Activated CD4-positive, alpha-beta T cell treated with anti-CD3 and anti-CD28 coated beads, Interleukin-2, amount 10 ng/mL, durations not matched to agents 7 days and 5 days (primary cell): ENCODE results near the gene NFKB2. TPM values are rescaled to one million over a fixed set of nuclear protein-coding genes. Genes with fewer than 3 reads are reported as not detected.

Experiments
- CTCF ChIA-PET: fragments of 350-600 bp; sonication (Branson Sonifier 250); formaldehyde crosslinking; loops from one replicate; lab custom pipeline; 2021; ENCODE audit warnings: antibody characterized with exemption; lab: Charles Lee
- POLR2A ChIA-PET: fragments of 350-600 bp; sonication (Branson Sonifier 250); formaldehyde crosslinking; loops from one replicate; lab custom pipeline; 2021; ENCODE audit warnings: antibody characterized with exemption; lab: Charles Lee
- DNase-seq: peaks from one replicate; pipeline ENCODE4 v3.0.0-alpha.2; 2020
- H3K27ac Mint-ChIP-seq: one replicate; pipeline ENCODE4 v1.8.0; 2021; ENCODE audit warnings: mild to moderate bottlenecking, moderate library complexity, mixed read lengths
- H3K27me3 Mint-ChIP-seq: one replicate; pipeline ENCODE4 v1.8.0; 2021; ENCODE audit warnings: mixed read lengths
- H3K36me3 Mint-ChIP-seq: one replicate; pipeline ENCODE4 v1.8.0; 2021; ENCODE audit warnings: low read depth, mixed read lengths
- H3K4me1 Mint-ChIP-seq: one replicate; pipeline ENCODE4 v1.8.0; 2021; ENCODE audit warnings: mixed read lengths
- H3K4me3 Mint-ChIP-seq: one replicate; pipeline ENCODE4 v1.8.0; 2021; ENCODE audit warnings: mild to moderate bottlenecking, moderate library complexity, mixed read lengths
- H3K9me3 Mint-ChIP-seq: one replicate; pipeline ENCODE4 v1.8.0; 2021; ENCODE audit warnings: mixed read lengths
- total RNA-seq, 2 experiments: library from RNA; stranded (reverse); gene quantifications; one replicate each; pipeline ENCODE4 v1.2.3, GENCODE V29; 2021

NFKB2 gene
- total RNA-seq, 2 experiments from 2014 or later: 74.8 to 81.8 TPM

DNA sequence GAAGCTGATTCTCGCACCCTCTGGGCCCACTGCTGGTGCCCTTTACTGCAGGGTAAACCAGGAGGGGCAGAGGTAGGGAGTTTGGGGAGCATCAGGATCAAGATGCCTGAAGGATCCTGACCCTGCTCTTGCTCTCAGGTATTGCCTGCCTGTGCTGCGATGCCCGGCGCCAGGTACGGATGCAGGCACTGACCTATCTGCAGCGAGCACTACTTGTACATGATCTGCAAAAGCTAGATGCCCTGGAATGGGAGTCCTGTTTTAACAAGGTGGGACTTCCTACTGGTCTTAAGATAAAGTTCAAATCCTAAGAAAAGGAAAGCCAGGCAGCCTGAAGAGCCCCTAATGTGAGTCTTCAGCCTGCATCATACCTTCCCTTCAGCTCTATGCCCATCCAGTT is 16.1 kb upstream of the NFKB2 start:
- Mint-ChIP-seq H3K4me1 (no peaks in the 10 kb centered on the region), H3K27me3 (no peaks in the 10 kb centered on the region), H3K36me3 (peaks cover 29% of the 10 kb centered on the region), H3K9me3 (no peaks in the 10 kb centered on the region), H3K4me3 (no peak overlapping the region), H3K27ac (no peak overlapping the region)
- ChIA-PET CTCF (interaction anchor here (0.6 to 1.3 kb wide), 6 partner anchors 9 to 28 kb away, joined by 3 to 4 read pairs (median 3); no protein-coding TSS in a partner anchor), POLR2A (no interaction called here)
- DNase-seq: no peak

DNA sequence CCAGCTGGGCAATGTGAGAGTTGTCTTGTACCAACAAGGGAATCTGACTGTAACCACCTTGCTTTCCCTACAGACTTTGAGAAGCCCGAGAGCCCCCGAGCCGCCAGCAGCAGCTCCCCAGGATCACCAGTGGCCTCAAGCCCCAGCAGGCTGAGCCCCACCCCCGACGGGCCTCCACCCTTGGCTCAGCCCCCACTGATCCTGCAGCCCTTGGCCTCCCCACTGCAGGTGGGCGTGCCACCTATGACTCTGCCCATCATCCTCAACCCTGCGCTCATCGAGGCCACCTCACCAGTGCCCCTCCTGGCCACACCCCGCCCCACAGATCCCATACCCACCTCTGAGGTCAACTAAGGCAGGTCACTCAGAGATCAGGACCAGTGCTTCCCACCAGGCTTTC is 13.5 kb upstream of the NFKB2 start:
- no peak for DNase-seq
- Mint-ChIP-seq H3K4me3 (no peak overlapping the region), H3K36me3 (peaks cover 20% of the 10 kb centered on the region), H3K27ac (no peak overlapping the region), H3K4me1 (no peaks in the 10 kb centered on the region), H3K9me3 (no peaks in the 10 kb centered on the region), H3K27me3 (no peaks in the 10 kb centered on the region)
- ChIA-PET CTCF (interaction anchor here (0.6 to 1.7 kb wide), 9 partner anchors 9 to 223 kb away, joined by 3 to 7 read pairs (median 3); no protein-coding TSS in a partner anchor), POLR2A (interaction anchor here (0.6 kb wide), 1 partner anchor 328 kb away, joined by 3 read pairs; no protein-coding TSS in a partner anchor)

- H3K9me3 Mint-ChIP-seq: no peaks in the 10 kb centered on the region
- ChIA-PET POLR2A (interaction anchor here (0.6 kb wide), 1 partner anchor 327 kb away, joined by 3 read pairs; no protein-coding TSS in a partner anchor), CTCF (interaction anchor here (0.6 to 3.9 kb wide), 7 partner anchors 11 to 200 kb away, joined by 3 to 42 read pairs (median 3); partner anchors contain the start of gene NFKB2)
- H3K4me1 Mint-ChIP-seq: no peaks in the 10 kb centered on the region
- H3K4me3 Mint-ChIP-seq: no peak overlapping the region
- H3K27ac Mint-ChIP-seq: no peak overlapping the region
- DNase-seq: no peak
- peaks cover 20% of the 10 kb centered on the region for H3K36me3 Mint-ChIP-seq
- H3K27me3 Mint-ChIP-seq: no peaks in the 10 kb centered on the region
Observed at GRCh38 chr10:102382871-102383270, 12.6 kb upstream of the NFKB2 start.

DNA sequence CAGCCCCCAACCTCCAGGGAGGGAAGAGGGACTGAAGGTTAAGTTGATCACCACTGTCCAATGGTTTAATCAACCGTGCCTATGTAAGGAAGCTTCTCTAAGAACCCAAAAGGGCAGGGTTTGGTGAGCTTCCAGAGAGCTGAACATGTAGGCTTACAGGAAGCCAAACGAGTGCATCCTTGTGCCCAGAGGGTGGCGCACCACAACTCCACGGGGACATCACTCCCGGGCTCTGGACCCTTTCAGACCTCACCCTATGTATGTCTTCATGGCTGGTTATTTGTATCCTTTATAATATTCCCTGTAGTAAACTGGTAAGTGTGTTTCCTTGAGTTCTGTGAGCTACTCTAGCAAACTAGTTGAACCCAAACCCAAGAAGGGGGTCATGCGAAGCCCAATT is 11.5 kb upstream of the NFKB2 start:
- H3K27ac Mint-ChIP-seq: no peak overlapping the region
- H3K9me3 Mint-ChIP-seq: no peaks in the 10 kb centered on the region
- no peaks in the 10 kb centered on the region for H3K4me1 Mint-ChIP-seq
- peaks cover 18% of the 10 kb centered on the region for H3K36me3 Mint-ChIP-seq
- DNase-seq: no peak
- ChIA-PET POLR2A (no interaction called here), CTCF (interaction anchor here (0.6 to 3.9 kb wide), 11 partner anchors 8 to 199 kb away, joined by 3 to 42 read pairs (median 4); partner anchors contain the start of gene NFKB2)
- H3K4me3 Mint-ChIP-seq: no peak overlapping the region
- H3K27me3 Mint-ChIP-seq: no peaks in the 10 kb centered on the region

GRCh38 chr10:102384606-102385429 is 10.7 kb upstream of the NFKB2 start:
- Mint-ChIP-seq H3K9me3 (no peaks in the 10 kb centered on the region), H3K27me3 (no peaks in the 10 kb centered on the region), H3K36me3 (peaks cover 17% of the 10 kb centered on the region), H3K27ac (no peak overlapping the region), H3K4me1 (no peaks in the 10 kb centered on the region), H3K4me3 (no peak overlapping the region)
- POLR2A ChIA-PET: no interaction called here
- CTCF ChIA-PET: interaction anchor here (0.7 to 3.9 kb wide), 12 partner anchors 9 to 198 kb away, joined by 3 to 42 read pairs (median 4); partner anchors contain the start of genes NFKB2 and PITX3
- no peak for DNase-seq

DNA sequence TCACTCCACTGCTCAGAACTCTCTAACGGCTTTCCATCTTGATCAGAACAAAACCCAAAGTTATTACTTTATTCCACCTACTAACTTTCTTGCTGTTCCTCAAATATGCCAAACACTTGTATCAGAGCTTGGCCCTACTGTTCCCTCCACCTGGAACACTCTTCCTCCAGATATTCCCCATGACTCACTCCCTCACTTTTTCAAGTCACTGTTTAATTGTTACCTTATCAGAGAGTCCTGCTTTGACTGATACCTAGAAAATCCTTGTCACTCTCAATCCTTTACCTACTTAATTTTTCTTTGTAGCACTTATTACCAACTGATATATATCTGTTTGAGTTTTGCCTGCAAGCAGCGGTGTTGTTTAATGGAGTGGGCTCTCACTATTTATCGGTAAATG is 5.6 kb upstream of the NFKB2 start:
- Mint-ChIP-seq H3K36me3 (no peaks in the 10 kb centered on the region), H3K27me3 (no peaks in the 10 kb centered on the region), H3K4me3 (no peak overlapping the region), H3K9me3 (no peaks in the 10 kb centered on the region), H3K27ac (no peak overlapping the region), H3K4me1 (peaks cover 14% of the 10 kb centered on the region)
- POLR2A ChIA-PET: no interaction called here
- CTCF ChIA-PET: interaction anchor here (0.6 to 1.6 kb wide), 6 partner anchors 9 to 379 kb away, joined by 3 to 7 read pairs (median 4); partner anchors contain the start of gene ACTR1A
- DNase-seq: no peak

DNA sequence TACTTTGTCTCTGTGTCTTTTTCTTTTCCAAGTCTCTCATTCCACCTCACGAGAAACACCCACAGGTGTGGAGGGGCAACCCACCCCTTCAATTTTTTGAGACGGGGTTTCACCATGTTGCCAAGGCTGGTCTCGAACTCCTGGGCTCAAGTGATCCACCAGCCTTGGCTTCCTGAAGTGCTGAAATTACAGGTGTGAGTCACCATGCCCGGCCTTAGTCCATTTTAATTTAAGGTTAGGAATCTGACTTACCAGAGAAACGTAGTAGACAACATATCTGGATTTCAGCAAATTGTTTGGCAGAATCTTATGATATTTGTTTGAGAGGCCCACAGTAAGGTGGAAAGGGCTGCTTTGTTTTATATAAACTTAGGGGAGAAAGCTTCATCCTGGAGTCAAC is 3.2 kb upstream of the NFKB2 start:
- no peak for DNase-seq
- CTCF ChIA-PET: interaction anchor here (0.7 to 9.2 kb wide), 8 partner anchors 8 to 166 kb away, joined by 3 to 118 read pairs (median 16); partner anchors contain the start of genes ACTR1A, CUEDC2, ELOVL3 and SUFU
- H3K4me3 Mint-ChIP-seq: no peak overlapping the region
- no peak overlapping the region for H3K27ac Mint-ChIP-seq
- H3K9me3 Mint-ChIP-seq: no peaks in the 10 kb centered on the region
- H3K36me3 Mint-ChIP-seq: peaks cover 7% of the 10 kb centered on the region
- POLR2A ChIA-PET: no interaction called here
- H3K27me3 Mint-ChIP-seq: no peaks in the 10 kb centered on the region
- H3K4me1 Mint-ChIP-seq: peaks cover 30% of the 10 kb centered on the region

- Mint-ChIP-seq H3K9me3 (no peaks in the 10 kb centered on the region), H3K4me3 (peak overlapping the region; percentile 92), H3K36me3 (peaks cover 17% of the 10 kb centered on the region), H3K27me3 (no peaks in the 10 kb centered on the region), H3K27ac (peak overlapping the region; percentile 96), H3K4me1 (peaks cover 41% of the 10 kb centered on the region)
- CTCF ChIA-PET: interaction anchor here (0.6 to 9.2 kb wide), 32 partner anchors 9 to 975 kb away, joined by 3 to 118 read pairs (median 6); partner anchors contain the start of genes ACTR1A, C10orf95, CUEDC2 and ELOVL3
- POLR2A ChIA-PET: interaction anchor here (0.6 kb wide), 1 partner anchor 64 kb away, joined by 3 read pairs; no protein-coding TSS in a partner anchor
- no peak for DNase-seq
Observed at GRCh38 chr10:102393411-102394078, 2.0 kb upstream of the NFKB2 start.

DNA sequence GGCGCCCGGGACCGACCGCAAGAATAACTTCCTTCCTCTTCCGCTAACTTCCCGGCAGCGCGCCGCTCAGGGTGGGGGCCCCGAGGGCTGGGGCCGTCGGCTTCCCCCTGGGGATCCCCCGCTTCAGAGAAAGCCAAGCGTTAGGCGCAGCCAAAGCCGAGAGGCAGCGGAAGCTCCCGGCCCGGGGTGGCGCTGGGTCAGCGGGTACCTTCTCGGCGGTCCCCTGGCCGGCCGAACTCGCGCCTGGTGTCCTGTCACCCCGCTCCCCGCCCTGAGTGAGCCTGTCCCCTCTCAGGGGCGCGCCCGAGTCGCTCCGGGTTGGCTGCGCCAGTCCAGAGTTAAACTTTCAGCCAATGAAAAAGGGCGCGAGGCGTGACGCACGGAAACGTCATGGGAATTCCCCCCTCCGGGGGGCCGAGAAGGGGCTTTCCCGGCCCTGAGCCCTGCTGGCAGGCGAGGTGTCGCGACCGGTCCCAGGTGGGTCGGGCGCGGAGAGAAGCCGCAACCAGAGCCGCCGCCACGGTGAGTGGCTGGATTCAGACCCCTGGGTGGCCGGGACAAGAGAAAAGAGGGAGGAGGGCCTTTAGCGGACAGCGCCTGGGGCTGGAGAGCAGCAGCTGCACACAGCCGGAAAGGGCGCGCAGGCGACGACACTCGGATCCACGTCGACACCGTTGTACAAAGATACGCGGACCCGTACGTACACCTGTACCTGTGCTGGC is 1.3 kb upstream of the NFKB2 start:
- ChIA-PET CTCF (interaction anchor here (0.7 to 9.2 kb wide), 29 partner anchors 9 to 257 kb away, joined by 3 to 118 read pairs (median 7); partner anchors contain the start of genes ACTR1A, C10orf95, CUEDC2 and ELOVL3), POLR2A (interaction anchor here (0.6 kb wide), 2 partner anchors 63 to 1098 kb away, joined by 3 to 5 read pairs; no protein-coding TSS in a partner anchor)
- Mint-ChIP-seq H3K9me3 (no peaks in the 10 kb centered on the region), H3K27me3 (no peaks in the 10 kb centered on the region), H3K27ac (peak overlapping the region; percentile 96), H3K36me3 (peaks cover 18% of the 10 kb centered on the region), H3K4me3 (peak overlapping the region; percentile 92), H3K4me1 (peaks cover 45% of the 10 kb centered on the region)
- peak; percentile 98 for DNase-seq

DNA sequence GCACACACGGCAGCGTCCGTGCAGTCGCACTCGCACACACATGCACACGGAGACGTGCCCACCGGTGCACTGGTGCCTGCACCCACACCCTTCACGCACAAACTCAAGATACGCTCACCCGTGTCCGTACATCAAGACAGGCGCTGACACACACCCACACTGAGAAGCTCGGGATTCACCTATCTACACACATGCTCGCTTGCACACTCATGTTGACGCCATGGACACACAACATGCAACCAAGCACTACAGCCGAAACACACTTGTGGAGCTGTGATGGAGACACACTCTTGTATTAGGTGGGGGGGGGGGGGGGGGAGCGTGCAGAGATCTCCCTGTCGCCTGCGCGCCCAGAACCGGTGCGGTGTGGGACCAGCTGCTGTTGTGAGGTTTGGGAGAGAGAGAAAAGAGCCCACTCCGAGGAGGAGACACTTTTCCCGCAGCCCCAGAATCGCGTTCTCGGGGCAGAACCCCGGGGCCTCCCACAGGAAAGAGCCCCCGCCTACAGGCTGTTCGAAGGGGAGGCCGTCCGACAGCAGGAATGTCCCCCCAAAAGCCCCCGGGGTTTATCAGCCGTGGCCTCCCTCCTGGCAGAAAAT is 605 bp upstream of the NFKB2 start:
- POLR2A ChIA-PET: interaction anchor here (0.6 kb wide), 1 partner anchor 1097 kb away, joined by 5 read pairs; no protein-coding TSS in a partner anchor
- peaks cover 51% of the 10 kb centered on the region for H3K4me1 Mint-ChIP-seq
- no peaks in the 10 kb centered on the region for H3K27me3 Mint-ChIP-seq
- peak; percentile 51 for DNase-seq
- peaks cover 23% of the 10 kb centered on the region for H3K36me3 Mint-ChIP-seq
- H3K4me3 Mint-ChIP-seq: peak overlapping the region; percentile 92
- no peaks in the 10 kb centered on the region for H3K9me3 Mint-ChIP-seq
- CTCF ChIA-PET: interaction anchor here (0.7 to 9.2 kb wide), 19 partner anchors 8 to 244 kb away, joined by 3 to 118 read pairs (median 11); partner anchors contain the start of genes ACTR1A, CUEDC2, ELOVL3 and FBXL15
- H3K27ac Mint-ChIP-seq: peak overlapping the region; percentile 96

DNA sequence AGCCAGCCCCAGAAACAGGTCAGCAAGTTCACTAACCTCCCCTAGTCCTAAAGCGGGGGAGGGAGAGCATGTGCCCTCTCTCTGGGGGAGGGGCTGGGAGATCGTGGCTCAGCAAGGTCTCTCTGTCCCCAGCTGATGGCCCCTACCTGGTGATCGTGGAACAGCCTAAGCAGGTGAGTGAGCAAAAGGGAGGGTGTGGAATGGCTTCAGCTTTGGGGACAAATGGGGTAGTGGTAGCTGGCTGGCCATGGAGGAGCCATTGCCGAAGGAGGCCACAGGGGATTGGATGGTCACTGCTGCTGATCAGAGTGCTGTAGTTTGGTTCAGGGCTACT is 779 bp downstream of the NFKB2 start:
- CTCF ChIA-PET: interaction anchor here (1.2 to 9.2 kb wide), 7 partner anchors 10 to 170 kb away, joined by 3 to 118 read pairs (median 19); partner anchors contain the start of gene ELOVL3
- Mint-ChIP-seq H3K36me3 (peaks cover 29% of the 10 kb centered on the region), H3K27ac (peak overlapping the region; percentile 96), H3K27me3 (no peaks in the 10 kb centered on the region), H3K4me1 (peaks cover 54% of the 10 kb centered on the region), H3K4me3 (peak overlapping the region; percentile 92), H3K9me3 (no peaks in the 10 kb centered on the region)
- no peak for DNase-seq
- POLR2A ChIA-PET: no interaction called here
